ENCODE measurements around the gene SGPP1. TPM values are rescaled to one million over a fixed set of nuclear protein-coding genes. Genes with fewer than 3 reads are reported as not detected.

Gene SGPP1
- total RNA-seq, 4 donors from 2014 or later, result 18.0 to 26.8 (median 19.3) TPM

- intact Hi-C loops (cut with DNase I), result loop anchor here (5.0 to 10.0 kb wide), 2 partner anchors 85 to 342 kb away; partner anchors contain the start of gene WDR89
- peak overlapping the region; percentile 89 to 94 (median 91) for H3K27ac ChIP-seq (replicated peaks in 1 of 4)
- H3K36me3 ChIP-seq, result peaks cover 0 to 4% (median 0%) of the 10 kb centered on the region in 4 donors
- H3K27me3 ChIP-seq, result no peaks in the 10 kb centered on the region
- DNase-seq (ENCODE audit: extremely low spot score), result peak; percentile 89
- TF ChIP-seq POLR2A (IDR thresholded peaks at IDR 0.05; ENCODE audit: low read depth) (no peak), POLR2AphosphoS5 (IDR thresholded peaks at IDR 0.05) (no peak), EP300 (IDR thresholded peaks at IDR 0.05) (no peak)
- TF ChIP-seq, protein P1, sequence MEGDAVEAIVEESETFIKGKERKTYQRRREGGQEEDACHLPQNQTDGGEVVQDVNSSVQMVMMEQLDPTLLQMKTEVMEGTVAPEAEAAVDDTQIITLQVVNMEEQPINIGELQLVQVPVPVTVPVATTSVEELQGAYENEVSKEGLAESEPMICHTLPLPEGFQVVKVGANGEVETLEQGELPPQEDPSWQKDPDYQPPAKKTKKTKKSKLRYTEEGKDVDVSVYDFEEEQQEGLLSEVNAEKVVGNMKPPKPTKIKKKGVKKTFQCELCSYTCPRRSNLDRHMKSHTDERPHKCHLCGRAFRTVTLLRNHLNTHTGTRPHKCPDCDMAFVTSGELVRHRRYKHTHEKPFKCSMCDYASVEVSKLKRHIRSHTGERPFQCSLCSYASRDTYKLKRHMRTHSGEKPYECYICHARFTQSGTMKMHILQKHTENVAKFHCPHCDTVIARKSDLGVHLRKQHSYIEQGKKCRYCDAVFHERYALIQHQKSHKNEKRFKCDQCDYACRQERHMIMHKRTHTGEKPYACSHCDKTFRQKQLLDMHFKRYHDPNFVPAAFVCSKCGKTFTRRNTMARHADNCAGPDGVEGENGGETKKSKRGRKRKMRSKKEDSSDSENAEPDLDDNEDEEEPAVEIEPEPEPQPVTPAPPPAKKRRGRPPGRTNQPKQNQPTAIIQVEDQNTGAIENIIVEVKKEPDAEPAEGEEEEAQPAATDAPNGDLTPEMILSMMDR (IDR thresholded peaks at IDR 0.05), result no peak
- H3K4me1 ChIP-seq, result peaks cover 14 to 39% (median 30%) of the 10 kb centered on the region in 4 donors
- no peaks in the 10 kb centered on the region for H3K9me3 ChIP-seq
- WGBS, result 0% methylated on average over 12 of the region's 45 CpGs
- H3K4me3 ChIP-seq, result peak overlapping the region; percentile 91 to 96 (median 95)
Observed at GRCh38 chr14:63727231-63727735, 582 bp downstream of the SGPP1 start.

GRCh38 chr14:63726499-63726898 lies 1.4 kb downstream of the SGPP1 start:
- Histone ChIP-seq H3K27me3 (no peaks in the 10 kb centered on the region), H3K27ac (replicated peaks in 1 of 4) (peak overlapping the region in 3 of 4 donors; percentile 89 to 94 (median 90)), H3K36me3 (peaks cover 0 to 6% (median 0%) of the 10 kb centered on the region in 4 donors), H3K4me1 (peaks cover 14 to 39% (median 30%) of the 10 kb centered on the region in 4 donors), H3K9me3 (no peaks in the 10 kb centered on the region), H3K4me3 (peak overlapping the region; percentile 91 to 96 (median 95))
- DNase-seq (ENCODE audit: extremely low spot score), result no peak
- 5% methylated on average over 5 of the region's 5 CpGs for WGBS
- intact Hi-C loops (cut with DNase I), result loop anchor here (5.0 to 10.0 kb wide), 2 partner anchors 84 to 342 kb away; partner anchors contain the start of gene WDR89
- TF ChIP-seq POLR2AphosphoS5 (IDR thresholded peaks at IDR 0.05) (no peak), POLR2A (IDR thresholded peaks at IDR 0.05; ENCODE audit: low read depth) (no peak), EP300 (IDR thresholded peaks at IDR 0.05) (no peak)
- TF ChIP-seq, protein P1 (IDR thresholded peaks at IDR 0.05), result no peak

DNA sequence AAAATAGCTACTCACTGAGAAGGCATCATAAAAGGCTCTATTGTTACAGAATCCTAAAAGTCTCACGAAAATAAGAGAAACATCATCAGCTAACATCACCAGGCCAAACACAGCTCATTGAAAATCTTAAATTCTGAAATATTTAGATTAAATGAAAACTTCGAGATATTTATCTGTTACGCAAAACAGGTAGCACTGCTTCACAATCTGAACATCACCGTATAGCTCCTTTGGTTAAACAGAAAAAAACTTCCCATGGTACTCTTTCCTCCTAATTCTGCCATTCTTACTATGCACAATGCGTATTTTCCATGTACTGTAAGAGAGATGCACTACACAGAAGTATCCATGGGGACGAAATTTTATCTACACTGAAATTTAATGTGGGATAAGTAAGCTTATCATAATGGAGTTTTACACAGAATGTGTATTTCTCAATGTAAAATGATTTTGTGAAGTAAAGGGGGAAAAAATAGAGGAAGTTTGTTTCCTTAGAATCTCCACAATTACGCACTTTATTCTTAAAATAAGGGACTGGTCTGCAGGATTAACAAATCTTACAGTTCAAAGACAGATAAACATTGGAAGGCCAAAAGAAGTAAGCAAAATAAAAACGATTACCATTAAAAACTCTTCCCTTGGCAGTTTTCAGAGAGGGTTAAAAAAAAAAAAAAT lies 1.9 kb downstream of the SGPP1 start:
- Histone ChIP-seq H3K27ac (replicated peaks in 1 of 4) (no peak overlapping the region), H3K4me1 (peaks cover 14 to 39% (median 30%) of the 10 kb centered on the region in 4 donors), H3K36me3 (peaks cover 0 to 9% (median 3%) of the 10 kb centered on the region in 4 donors), H3K9me3 (no peaks in the 10 kb centered on the region), H3K27me3 (no peaks in the 10 kb centered on the region), H3K4me3 (peak overlapping the region; percentile 91 to 96 (median 95))
- no peak for DNase-seq (ENCODE audit: extremely low spot score)
- whole genome bisulfite sequencing, result 67% methylated on average over 8 of the region's 8 CpGs
- TF ChIP-seq, protein P1 (IDR thresholded peaks at IDR 0.05), result no peak
- no peak for TF ChIP-seq EP300 (IDR thresholded peaks at IDR 0.05)
- no peak for TF ChIP-seq POLR2AphosphoS5 (IDR thresholded peaks at IDR 0.05)
- no peak for TF ChIP-seq POLR2A (IDR thresholded peaks at IDR 0.05; ENCODE audit: low read depth)
- intact Hi-C loops (cut with DNase I), result loop anchor here (5.0 to 10.0 kb wide), 2 partner anchors 84 to 341 kb away; partner anchors contain the start of gene WDR89

DNA sequence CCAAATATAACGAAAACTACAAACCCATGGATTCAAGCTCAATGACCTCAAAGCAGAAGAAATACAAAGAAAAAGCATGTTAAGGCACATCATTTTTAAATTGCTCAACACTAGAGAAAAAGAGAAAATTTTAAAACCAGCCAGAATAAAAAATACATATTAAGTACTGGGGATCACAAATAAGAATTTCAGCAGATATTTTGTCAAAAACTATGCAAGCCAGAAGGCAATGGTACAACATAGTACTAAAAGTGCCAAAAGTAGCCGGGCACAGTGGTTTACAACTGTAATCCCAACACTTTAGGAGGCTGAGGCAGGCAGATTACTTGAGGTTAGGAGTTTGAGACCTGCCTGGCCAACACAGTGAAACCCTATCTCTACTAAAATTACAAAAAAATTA lies 10.2 kb downstream of the SGPP1 start:
- H3K36me3 ChIP-seq, result peaks cover 0 to 20% (median 11%) of the 10 kb centered on the region in 4 donors
- H3K27me3 ChIP-seq, result no peaks in the 10 kb centered on the region
- intact Hi-C loops (cut with DNase I), result no loop called here
- H3K4me1 ChIP-seq, result peaks cover 0 to 3% (median 0%) of the 10 kb centered on the region in 4 donors
- no peak for DNase-seq (ENCODE audit: extremely low spot score)
- no peak overlapping the region for H3K4me3 ChIP-seq
- H3K27ac ChIP-seq (replicated peaks in 1 of 4), result no peak overlapping the region
- peaks cover 0 to 20% (median 16%) of the 10 kb centered on the region in 4 donors for H3K9me3 ChIP-seq
- no peak for TF ChIP-seq POLR2A (IDR thresholded peaks at IDR 0.05; ENCODE audit: low read depth)
- TF ChIP-seq, protein P1 (IDR thresholded peaks at IDR 0.05), result no peak
- TF ChIP-seq POLR2AphosphoS5 (IDR thresholded peaks at IDR 0.05), result no peak
- no peak for TF ChIP-seq EP300 (IDR thresholded peaks at IDR 0.05)
- 89% methylated on average over 2 of the region's 2 CpGs for WGBS

Measured in esophagus muscularis mucosa (tissue), 4 donors.